GM19025 (cell line): Measurements from ENCODE around the gene RBMS3.
"Not testable (repeated sequence)": the region's sequence is repeated elsewhere in the genome, so short reads cannot be mapped to it uniquely, and the experiment has no call there.

Experiments
- ATAC-seq: cut with Tn5 transposase; IDR thresholded peaks from one replicate; pipeline ENCODE4 v1.9.1; 2021; ENCODE audit warnings: mild to moderate bottlenecking, low read depth, moderate library complexity; ENCODE audit not compliant: unreplicated experiment

The RBMS3 gene

DNA sequence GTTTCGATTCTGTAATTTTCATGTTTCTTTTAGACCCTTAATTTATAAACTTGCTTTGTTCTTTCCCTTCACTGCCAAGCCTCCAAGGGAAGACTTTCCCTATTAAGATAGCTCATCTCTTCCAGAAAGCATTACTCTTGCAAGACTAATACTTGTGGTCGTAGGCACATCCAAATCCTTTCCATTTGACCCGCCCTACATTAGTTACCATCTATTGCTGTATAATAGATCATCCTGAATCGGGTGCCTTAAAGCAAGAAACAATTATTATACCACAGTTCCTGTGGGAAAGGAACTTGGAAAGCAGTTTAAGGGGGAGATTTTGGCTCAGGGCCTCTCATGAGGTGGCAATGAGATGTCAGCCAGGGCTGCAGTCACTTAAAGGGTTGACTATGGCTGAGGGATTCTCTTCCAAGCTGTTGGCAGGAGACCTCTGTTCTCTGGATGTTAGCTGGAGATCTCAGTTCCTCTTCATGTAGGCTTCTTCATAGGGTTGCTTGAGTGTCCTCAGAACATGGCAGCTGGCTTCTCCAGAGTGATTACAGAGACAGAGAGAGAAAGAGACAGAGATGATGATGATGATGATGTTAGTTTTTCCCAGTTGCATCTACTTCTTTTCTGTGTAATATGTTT, 755.2 kb downstream of the RBMS3 start:
- no peak for ATAC-seq

DNA sequence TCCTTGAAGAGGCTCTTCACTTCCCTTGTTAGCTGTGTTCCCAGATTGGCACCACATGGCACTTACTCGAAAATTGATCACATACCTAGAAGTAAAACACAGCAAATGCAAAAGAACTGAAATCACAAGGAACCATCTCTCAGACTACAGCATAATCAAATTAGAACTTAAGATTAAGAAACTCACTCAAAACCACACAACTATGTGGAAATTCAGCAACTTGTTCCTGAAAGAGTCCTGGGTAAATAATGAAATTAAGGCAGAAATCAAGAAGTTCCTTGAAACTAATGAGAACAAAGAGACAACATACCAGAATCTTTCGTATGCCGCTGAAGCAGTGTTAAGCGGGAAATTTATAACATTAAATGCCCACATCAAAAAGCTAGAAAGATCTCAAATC, 759.3 kb downstream of the RBMS3 start:
- no peak for ATAC-seq

DNA sequence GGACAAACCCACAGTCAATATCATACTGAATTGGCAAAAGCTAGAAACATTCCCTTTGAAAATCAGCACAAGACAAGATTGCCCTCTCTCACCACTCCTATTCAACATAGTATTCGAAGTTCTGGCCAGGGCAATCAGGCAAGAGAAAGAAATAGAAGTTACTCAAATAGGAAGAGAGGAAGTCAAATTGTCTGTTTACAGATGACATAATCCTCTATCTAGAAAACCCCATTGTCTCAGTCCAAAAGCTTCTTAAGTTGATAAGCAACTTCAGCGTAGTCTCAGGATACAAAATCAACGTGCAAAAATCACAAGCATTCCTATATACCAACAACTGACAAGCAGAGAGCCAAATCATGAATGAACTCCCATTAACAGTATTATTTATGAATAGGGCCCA, 760.6 kb downstream of the RBMS3 start:
- ATAC-seq, result not testable (repeated sequence)

DNA sequence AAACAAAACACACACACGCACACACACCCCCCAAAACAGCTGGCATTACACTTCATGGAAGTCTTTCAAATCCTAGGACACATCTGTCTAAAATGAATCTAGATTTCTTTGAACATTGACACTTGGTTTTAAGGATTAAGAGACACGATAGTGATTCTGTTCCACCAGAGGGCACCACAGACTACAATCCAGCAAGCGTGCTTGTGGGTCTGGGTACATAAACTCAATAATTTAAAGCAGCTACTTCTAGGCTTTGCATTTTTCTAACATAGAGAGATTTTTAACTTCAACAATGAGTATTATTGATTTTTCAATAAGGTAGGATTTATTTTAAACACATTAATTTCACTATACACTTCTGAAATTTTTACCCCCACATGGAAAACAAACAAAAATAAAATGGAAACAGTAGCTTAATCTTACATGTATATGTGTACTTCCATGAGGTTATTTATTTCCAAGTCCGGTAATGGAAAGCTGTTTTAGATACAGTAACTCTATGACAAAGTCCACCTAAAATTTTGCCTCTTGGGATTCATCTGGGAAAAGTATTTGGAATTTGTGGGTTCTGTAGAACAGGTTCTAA, 761.5 kb downstream of the RBMS3 start:
- no peak for ATAC-seq

DNA sequence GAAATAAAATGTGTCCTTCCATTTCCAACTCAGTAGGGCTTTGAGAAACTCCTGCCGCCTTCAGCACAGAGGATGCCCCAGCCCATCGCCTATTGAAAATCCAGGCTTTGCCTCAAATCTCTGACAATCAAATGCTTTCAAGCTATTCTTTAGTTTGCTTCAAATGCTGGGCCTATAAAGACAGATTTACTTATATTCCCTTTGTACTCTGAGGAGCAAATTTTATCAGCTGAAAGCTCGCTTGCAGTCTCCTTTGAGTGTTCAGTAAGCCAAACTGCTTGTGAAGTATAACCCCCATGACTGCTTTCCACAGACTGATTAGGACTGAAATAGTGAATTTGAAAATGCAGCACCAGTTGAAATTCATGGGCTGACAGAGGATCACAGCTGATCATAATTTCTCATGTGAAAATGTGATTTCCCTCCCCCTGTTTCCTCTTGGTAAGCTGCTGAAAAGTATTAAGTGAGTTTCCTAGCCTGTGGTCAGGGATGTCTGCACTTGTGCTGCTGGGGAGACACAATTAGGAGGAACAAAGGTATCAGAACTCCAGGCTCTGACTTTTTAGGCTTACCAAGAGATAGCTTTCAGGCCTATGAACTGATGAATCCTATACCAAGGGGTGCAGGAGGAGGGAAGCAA, 762.2 kb downstream of the RBMS3 start:
- ATAC-seq, result no peak

DNA sequence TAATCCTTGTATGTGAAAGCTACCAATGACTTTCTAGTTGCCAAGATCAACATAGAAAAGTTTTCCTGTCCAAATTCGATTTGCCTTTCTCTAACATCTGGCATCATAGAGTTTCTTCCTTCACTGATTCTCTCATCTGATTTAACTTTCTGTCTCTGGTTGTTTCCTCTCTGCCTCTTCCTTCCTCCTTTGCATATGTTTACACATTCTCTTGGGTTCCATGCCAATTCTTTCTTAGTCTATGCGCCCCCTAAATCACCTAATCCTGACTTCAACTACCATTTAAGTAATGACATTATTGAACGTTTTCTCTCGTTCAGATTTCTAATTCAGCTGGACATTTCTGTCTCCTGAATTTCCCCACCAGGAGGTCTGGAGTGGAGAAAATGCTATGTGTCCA, 763.6 kb downstream of the RBMS3 start:
- ATAC-seq, result no peak

DNA sequence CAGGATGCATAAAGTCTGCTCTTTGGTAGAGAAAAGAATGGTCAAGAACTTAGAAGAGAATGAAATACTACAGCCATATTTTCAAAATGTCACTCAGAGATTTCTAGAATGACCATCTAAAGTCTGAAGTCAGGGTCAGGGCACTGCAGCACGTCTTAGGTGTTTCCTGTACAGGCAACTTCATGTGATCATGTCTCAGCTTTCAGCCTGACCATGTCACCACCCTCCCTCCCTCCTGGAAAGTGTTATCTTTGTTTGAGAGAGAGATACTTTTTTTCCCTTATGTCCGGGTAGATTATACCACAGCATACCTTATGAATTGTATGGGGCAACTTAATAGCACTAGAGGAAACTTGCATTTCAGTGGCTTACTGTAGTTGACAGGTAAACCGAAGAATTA, 767.6 kb downstream of the RBMS3 start:
- ATAC-seq, result no peak

DNA sequence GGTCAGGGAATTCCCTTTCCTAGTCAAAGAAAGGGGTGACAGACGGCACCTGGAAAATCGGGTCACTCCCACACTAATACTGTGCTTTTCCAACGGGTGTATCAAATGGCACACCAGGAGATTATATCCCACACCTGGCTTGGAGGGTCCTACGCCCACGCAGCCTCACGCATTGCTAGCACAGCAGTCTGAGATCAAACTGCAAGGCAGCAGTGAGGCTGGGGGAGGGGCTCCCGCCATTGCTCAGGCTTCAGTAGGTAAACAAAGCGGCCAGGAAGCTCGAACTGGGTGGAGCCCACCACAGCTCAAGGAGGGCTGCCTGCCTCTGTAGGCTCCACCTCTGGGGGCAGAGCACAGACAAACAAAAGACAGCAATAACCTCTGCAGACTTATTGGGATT, 769.2 kb downstream of the RBMS3 start:
- ATAC-seq, result not testable (repeated sequence)

DNA sequence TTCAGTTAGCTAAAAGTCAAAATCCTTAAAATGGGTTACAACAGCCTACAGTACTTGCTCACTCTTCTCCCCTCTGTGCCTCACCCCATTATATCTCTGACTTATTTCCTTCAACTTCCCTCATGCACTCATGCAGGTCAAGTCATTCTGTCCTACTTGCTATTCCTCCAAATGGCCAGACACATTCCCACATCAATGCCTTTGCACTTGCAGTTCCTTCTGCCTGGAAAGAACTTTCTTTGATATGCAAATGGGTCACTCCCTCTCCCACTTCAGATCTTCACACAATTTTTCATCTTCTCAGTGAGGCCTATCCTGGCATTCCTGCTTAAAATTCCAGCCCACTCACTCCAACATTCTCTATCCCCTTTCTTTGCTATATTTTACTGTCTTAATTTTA, 778.4 kb downstream of the RBMS3 start:
- ATAC-seq, result no peak
